GM21447 (cell line): ENCODE results near the gene BPHL.
"Not testable (repeated sequence)": the region's sequence is repeated elsewhere in the genome, so short reads cannot be mapped to it uniquely, and the experiment has no call there.

Experiments used
- ATAC-seq: cut with Tn5 transposase; IDR thresholded peaks from one replicate; pipeline ENCODE4 v1.9.1; 2021; ENCODE audit not compliant: unreplicated experiment

The BPHL gene

GRCh38 chr6:3120765-3121089 lies 2.2 kb downstream of the BPHL start:
- ATAC-seq = no peak

GRCh38 chr6:3122823-3123182 lies 4.3 kb downstream of the BPHL start:
- no peak for ATAC-seq

- no peak for ATAC-seq
Measured at GRCh38 chr6:3124667-3125066, 6.2 kb downstream of the BPHL start.

GRCh38 chr6:3125815-3126214 lies 7.3 kb downstream of the BPHL start:
- ATAC-seq = no peak

GRCh38 chr6:3128356-3129108 lies 10.0 kb downstream of the BPHL start:
- no peak for ATAC-seq

- ATAC-seq = no peak
Measured at GRCh38 chr6:3131695-3132094, 13.2 kb downstream of the BPHL start.

- no peak for ATAC-seq
Measured at GRCh38 chr6:3133515-3133914, 15.0 kb downstream of the BPHL start.

GRCh38 chr6:3135668-3136291 lies 17.3 kb downstream of the BPHL start:
- no peak for ATAC-seq

GRCh38 chr6:3136292-3137011 lies 17.9 kb downstream of the BPHL start:
- no peak for ATAC-seq

- no peak for ATAC-seq
Measured at GRCh38 chr6:3137057-3137777, 18.7 kb downstream of the BPHL start.

- not testable (repeated sequence) for ATAC-seq
Measured at GRCh38 chr6:3137873-3138272, 19.4 kb downstream of the BPHL start.

- ATAC-seq = no peak
Measured at GRCh38 chr6:3138341-3138740, 19.8 kb downstream of the BPHL start.

- ATAC-seq = no peak
Measured at GRCh38 chr6:3139090-3139903, 20.8 kb downstream of the BPHL start.

GRCh38 chr6:3140201-3140600 lies 21.7 kb downstream of the BPHL start:
- ATAC-seq = no peak

GRCh38 chr6:3142536-3142935 lies 24.0 kb downstream of the BPHL start:
- no peak for ATAC-seq

- no peak for ATAC-seq
Measured at GRCh38 chr6:3143158-3143557, 24.6 kb downstream of the BPHL start.

- ATAC-seq = no peak
Measured at GRCh38 chr6:3144571-3144970, 26.1 kb downstream of the BPHL start.

GRCh38 chr6:3147914-3148757 lies 29.6 kb downstream of the BPHL start:
- ATAC-seq = no peak

- no peak for ATAC-seq
Measured at GRCh38 chr6:3151691-3152090, 33.2 kb downstream of the BPHL start.

- ATAC-seq = no peak
Measured at GRCh38 chr6:3152689-3153088, 34.2 kb downstream of the BPHL start.
